HL-60 (cell line): ENCODE results near the gene MRPL21.

Experiments used
- CTCF ChIP-seq: IDR thresholded peaks from one replicate; pipeline ENCODE4 v1.5.1; 2011; ENCODE audit warnings: low read length, control low read depth, inconsistent platforms; ENCODE audit not compliant: insufficient read depth
- POLR2AphosphoS5 ChIP-seq: IDR thresholded peaks from 2 replicates; pipeline ENCODE4 v1.6.1; 2012; ENCODE audit warnings: low read depth

- TF ChIP-seq CTCF (no peak), POLR2AphosphoS5 (no peak)
Measured at GRCh38 chr11:68931911-68932310, 28.3 kb upstream of the MRPL21 start.
